Naive B cell (primary cell): ENCODE data around the gene HBD. TPM values are rescaled to one million over a fixed set of nuclear protein-coding genes. Genes with fewer than 3 reads are reported as not detected.

Experiments
- ATAC-seq, 2 donors: fragments of 150-1000 bp; cut with Tn5 transposase; 2 replicates each; pipeline ENCODE4 v1.10.0; 2021; ENCODE audit warnings: low read depth in 2 of 2, mild to moderate bottlenecking in 2 of 2, moderate library complexity in 2 of 2
- DNase-seq: peaks from one replicate; pipeline ENCODE4 v3.0.0; 2022
- H3K27ac Mint-ChIP-seq, 6 donors: one replicate each; pipeline ENCODE4 v1.8.0; 2020 to 2022; ENCODE audit warnings: mild to moderate bottlenecking in 6 of 6, mixed read lengths in 6 of 6, moderate library complexity in 5 of 6, inconsistent platforms in 2 of 6
- H3K27me3 Mint-ChIP-seq, 3 donors: one replicate each; pipeline ENCODE4 v1.8.0; 2021 to 2022; ENCODE audit warnings: mixed read lengths in 3 of 3, mild to moderate bottlenecking in 1 of 3
- H3K36me3 Mint-ChIP-seq, 2 donors: one replicate each; pipeline ENCODE4 v1.8.0; 2020 to 2022; ENCODE audit warnings: mixed read lengths in 2 of 2, inconsistent platforms in 1 of 2, mild to moderate bottlenecking in 1 of 2
- H3K4me1 Mint-ChIP-seq, 3 donors: one replicate each; pipeline ENCODE4 v1.8.0; 2020 to 2022; ENCODE audit warnings: mixed read lengths in 3 of 3, inconsistent platforms in 1 of 3, mild to moderate bottlenecking in 1 of 3, moderate library complexity in 1 of 3
- H3K4me3 Mint-ChIP-seq, 8 donors: one replicate each; pipeline ENCODE4 v1.8.0; 2020 to 2022; ENCODE audit warnings: mild to moderate bottlenecking in 8 of 8, mixed read lengths in 8 of 8, moderate library complexity in 8 of 8, inconsistent platforms in 2 of 8
- H3K9me3 Mint-ChIP-seq, 7 donors: one replicate each; pipeline ENCODE4 v1.8.0; 2020 to 2022; ENCODE audit warnings: mixed read lengths in 7 of 7, mild to moderate bottlenecking in 5 of 7, inconsistent platforms in 2 of 7, moderate library complexity in 1 of 7
- polyA plus RNA-seq, 6 donors: library from polyadenylated mRNA; unstranded; fragments of 300-500 nt; fragmentation: Illumina TruSeq; gene quantifications; one replicate each; pipeline ENCODE4 v1.2.3, GENCODE V29; 2021; ENCODE audit warnings: low read depth in 6 of 6

The HBD gene
- polyA plus RNA-seq, result 1 to 10 TPM in 1 of 6 donors, not detected in 5; 1.8 TPM

DNA sequence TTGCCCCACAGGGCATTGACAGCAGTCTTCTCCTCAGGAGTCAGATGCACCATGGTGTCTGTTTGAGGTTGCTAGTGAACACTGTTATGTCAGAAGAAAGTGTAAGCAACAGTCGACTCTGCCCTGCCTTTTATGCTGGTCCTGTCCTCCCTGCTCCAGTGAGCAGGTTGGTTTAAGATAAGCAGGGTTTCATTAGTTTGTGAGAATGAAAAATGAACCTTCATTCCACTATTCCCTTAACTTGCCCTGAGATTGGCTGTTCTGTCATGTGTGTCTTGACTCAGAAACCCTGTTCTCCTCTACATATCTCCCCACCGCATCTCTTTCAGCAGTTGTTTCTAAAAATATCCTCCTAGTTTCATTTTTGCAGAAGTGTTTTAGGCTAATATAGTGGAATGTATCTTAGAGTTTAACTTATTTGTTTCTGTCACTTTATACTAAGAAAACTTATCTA, at the start of gene HBD:
Gene HBD, minus strand, starts transcription at position 103 of the 454 bp plus-strand sequence. Its CDS starts 50 bp downstream, at position 53.
- Mint-ChIP-seq H3K4me1 (peaks cover 5 to 8% (median 8%) of the 10 kb centered on the region in 3 donors), H3K27ac (no peak within 1 kb of the TSS), H3K9me3 (no peaks in the 10 kb centered on the region), H3K36me3 (no peaks in the 10 kb centered on the region), H3K4me3 (no peak within 1 kb of the TSS), H3K27me3 (peaks cover 0 to 16% (median 5%) of the 10 kb centered on the region in 3 donors)
- DNase-seq, result no peak
- no peak for ATAC-seq

- no peak overlapping the region for H3K4me3 Mint-ChIP-seq
- H3K36me3 Mint-ChIP-seq, result no peaks in the 10 kb centered on the region
- no peak overlapping the region for H3K27ac Mint-ChIP-seq
- ATAC-seq (no peak), DNase-seq (no peak)
- H3K27me3 Mint-ChIP-seq, result peaks cover 0 to 4% (median 0%) of the 10 kb centered on the region in 3 donors
- no peaks in the 10 kb centered on the region for H3K4me1 Mint-ChIP-seq
- peaks cover 0 to 3% (median 0%) of the 10 kb centered on the region in 7 donors for H3K9me3 Mint-ChIP-seq
Measured at GRCh38 chr11:5283882-5284281, 49.6 kb upstream of the HBD start.

- DNase-seq (no peak), ATAC-seq (no peak)
- no peaks in the 10 kb centered on the region for H3K4me1 Mint-ChIP-seq
- H3K27ac Mint-ChIP-seq, result no peak overlapping the region
- H3K9me3 Mint-ChIP-seq, result peaks cover 0 to 3% (median 0%) of the 10 kb centered on the region in 7 donors
- H3K36me3 Mint-ChIP-seq, result no peaks in the 10 kb centered on the region
- H3K27me3 Mint-ChIP-seq, result peaks cover 0 to 4% (median 0%) of the 10 kb centered on the region in 3 donors
- no peak overlapping the region for H3K4me3 Mint-ChIP-seq
Measured at GRCh38 chr11:5283086-5283485, 48.8 kb upstream of the HBD start.

GRCh38 chr11:5282628-5283027, 48.3 kb upstream of the HBD start:
- Mint-ChIP-seq H3K36me3 (no peaks in the 10 kb centered on the region), H3K4me1 (no peaks in the 10 kb centered on the region), H3K27ac (no peak overlapping the region), H3K9me3 (peaks cover 0 to 3% (median 0%) of the 10 kb centered on the region in 7 donors), H3K4me3 (no peak overlapping the region), H3K27me3 (peaks cover 0 to 4% (median 0%) of the 10 kb centered on the region in 3 donors)
- DNase-seq, result no peak
- ATAC-seq, result no peak

DNA sequence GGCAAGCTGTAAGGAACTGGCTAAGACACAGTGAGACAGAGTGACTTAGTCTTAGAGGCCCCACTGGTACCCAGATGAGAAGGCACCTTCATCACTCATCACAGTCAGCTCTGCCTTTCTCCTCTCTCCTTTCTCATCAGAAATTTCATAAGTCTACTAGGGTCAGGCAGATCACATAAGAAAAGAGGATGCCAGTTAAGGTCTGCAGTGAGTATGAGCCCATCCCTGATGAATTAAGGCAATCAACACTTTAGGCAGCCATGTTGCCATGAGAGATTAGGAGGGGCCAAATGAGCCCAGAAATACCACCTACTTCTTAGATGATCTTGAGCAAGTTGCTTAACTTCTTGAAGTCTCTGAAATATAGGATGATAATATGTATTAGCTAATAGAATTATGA, 47.3 kb upstream of the HBD start:
- Mint-ChIP-seq H3K4me3 (no peak overlapping the region), H3K4me1 (no peaks in the 10 kb centered on the region), H3K9me3 (peaks cover 0 to 3% (median 0%) of the 10 kb centered on the region in 7 donors), H3K36me3 (no peaks in the 10 kb centered on the region), H3K27me3 (peaks cover 0 to 4% (median 0%) of the 10 kb centered on the region in 3 donors), H3K27ac (no peak overlapping the region)
- no peak for ATAC-seq
- DNase-seq, result no peak

DNA sequence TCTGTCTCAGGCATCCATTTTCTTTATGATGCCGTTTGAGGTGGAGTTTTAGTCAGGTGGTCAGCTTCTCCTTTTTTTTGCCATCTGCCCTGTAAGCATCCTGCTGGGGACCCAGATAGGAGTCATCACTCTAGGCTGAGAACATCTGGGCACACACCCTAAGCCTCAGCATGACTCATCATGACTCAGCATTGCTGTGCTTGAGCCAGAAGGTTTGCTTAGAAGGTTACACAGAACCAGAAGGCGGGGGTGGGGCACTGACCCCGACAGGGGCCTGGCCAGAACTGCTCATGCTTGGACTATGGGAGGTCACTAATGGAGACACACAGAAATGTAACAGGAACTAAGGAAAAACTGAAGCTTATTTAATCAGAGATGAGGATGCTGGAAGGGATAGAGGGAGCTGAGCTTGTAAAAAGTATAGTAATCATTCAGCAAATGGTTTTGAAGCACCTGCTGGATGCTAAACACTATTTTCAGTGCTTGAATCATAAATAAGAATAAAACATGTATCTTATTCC, 46.4 kb upstream of the HBD start:
- ATAC-seq (no peak), DNase-seq (no peak)
- H3K27ac Mint-ChIP-seq, result no peak overlapping the region
- H3K4me1 Mint-ChIP-seq, result no peaks in the 10 kb centered on the region
- peaks cover 0 to 3% (median 0%) of the 10 kb centered on the region in 7 donors for H3K9me3 Mint-ChIP-seq
- H3K4me3 Mint-ChIP-seq, result no peak overlapping the region
- no peaks in the 10 kb centered on the region for H3K36me3 Mint-ChIP-seq
- peaks cover 0 to 4% (median 0%) of the 10 kb centered on the region in 3 donors for H3K27me3 Mint-ChIP-seq

- Mint-ChIP-seq H3K27me3 (peaks cover 0 to 4% (median 0%) of the 10 kb centered on the region in 3 donors), H3K9me3 (no peaks in the 10 kb centered on the region), H3K36me3 (no peaks in the 10 kb centered on the region), H3K27ac (no peak overlapping the region), H3K4me3 (no peak overlapping the region), H3K4me1 (no peaks in the 10 kb centered on the region)
- no peak for ATAC-seq
- no peak for DNase-seq
Measured at GRCh38 chr11:5279471-5280090, 45.3 kb upstream of the HBD start.

DNA sequence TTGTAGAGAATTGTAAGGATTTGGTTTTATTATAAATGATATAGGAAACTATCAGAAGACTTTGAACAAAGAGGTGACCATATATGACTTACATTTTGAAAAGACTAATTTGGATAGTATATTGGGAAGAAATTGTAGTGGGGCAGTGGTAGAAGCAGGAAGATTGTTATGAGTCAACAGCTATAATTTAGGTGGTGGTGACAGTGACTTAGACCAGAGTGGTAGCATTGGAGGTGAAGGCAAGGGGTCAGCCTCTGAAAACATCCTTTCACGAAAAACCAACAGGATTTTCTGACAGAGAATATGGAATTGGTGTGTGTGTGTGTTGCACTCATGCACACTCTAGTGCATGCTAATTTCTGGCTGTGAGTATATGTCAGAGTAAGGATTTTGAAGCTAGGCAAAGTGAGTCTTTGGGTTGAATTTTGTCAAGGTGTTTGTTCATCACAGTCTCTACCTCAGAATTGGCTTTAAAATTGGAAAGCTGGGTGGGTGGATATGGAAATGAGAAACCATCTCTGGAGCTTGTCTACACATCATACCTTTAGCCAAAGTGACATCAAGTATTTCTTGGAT, 43.6 kb upstream of the HBD start:
- ATAC-seq (no peak), DNase-seq (no peak)
- Mint-ChIP-seq H3K36me3 (no peaks in the 10 kb centered on the region), H3K4me1 (no peaks in the 10 kb centered on the region), H3K4me3 (no peak overlapping the region), H3K9me3 (no peaks in the 10 kb centered on the region), H3K27me3 (peaks cover 0 to 10% (median 0%) of the 10 kb centered on the region in 3 donors), H3K27ac (no peak overlapping the region)

GRCh38 chr11:5276697-5277096, 42.4 kb upstream of the HBD start:
- DNase-seq, result no peak
- Mint-ChIP-seq H3K27ac (no peak overlapping the region), H3K9me3 (no peaks in the 10 kb centered on the region), H3K4me3 (no peak overlapping the region), H3K36me3 (no peaks in the 10 kb centered on the region), H3K27me3 (peaks cover 0 to 6% (median under 1%) of the 10 kb centered on the region in 3 donors), H3K4me1 (no peaks in the 10 kb centered on the region)
- no peak for ATAC-seq

DNA sequence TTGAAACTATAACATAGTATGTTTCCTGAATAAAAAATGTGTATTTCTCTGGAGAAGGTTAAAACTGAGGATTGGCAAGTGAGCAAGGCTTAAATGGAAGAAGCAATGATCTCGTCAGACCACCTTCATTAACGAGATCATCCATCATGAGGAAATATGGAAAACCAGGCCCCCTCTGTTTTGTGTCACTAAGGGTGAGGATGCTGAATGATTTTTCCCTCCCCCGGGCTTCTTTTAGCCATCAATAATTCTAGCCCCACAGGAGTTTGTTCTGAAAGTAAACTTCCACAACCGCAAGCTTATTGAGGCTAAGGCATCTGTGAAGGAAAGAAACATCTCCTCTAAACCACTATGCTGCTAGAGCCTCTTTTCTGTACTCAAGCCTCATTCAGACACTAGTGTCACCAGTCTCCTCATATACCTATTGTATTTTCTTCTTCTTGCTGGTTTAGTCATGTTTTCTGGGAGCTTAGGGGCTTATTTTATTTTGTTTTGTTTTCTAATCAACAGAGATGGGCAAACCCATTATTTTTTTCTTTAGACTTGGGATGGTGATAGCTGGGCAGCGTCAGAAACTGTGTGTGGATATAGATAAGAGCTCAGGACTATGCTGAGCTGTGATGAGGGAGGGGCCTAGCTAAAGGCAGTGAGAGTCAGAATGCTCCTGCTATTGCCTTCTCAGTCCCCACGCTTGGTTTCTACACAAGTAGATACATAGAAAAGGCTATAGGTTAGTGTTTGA, 41.3 kb upstream of the HBD start:
- Mint-ChIP-seq H3K36me3 (no peaks in the 10 kb centered on the region), H3K27ac (no peak overlapping the region), H3K9me3 (no peaks in the 10 kb centered on the region), H3K27me3 (peaks cover 0 to 7% (median 6%) of the 10 kb centered on the region in 3 donors), H3K4me1 (no peaks in the 10 kb centered on the region), H3K4me3 (no peak overlapping the region)
- ATAC-seq (no peak), DNase-seq (no peak)

DNA sequence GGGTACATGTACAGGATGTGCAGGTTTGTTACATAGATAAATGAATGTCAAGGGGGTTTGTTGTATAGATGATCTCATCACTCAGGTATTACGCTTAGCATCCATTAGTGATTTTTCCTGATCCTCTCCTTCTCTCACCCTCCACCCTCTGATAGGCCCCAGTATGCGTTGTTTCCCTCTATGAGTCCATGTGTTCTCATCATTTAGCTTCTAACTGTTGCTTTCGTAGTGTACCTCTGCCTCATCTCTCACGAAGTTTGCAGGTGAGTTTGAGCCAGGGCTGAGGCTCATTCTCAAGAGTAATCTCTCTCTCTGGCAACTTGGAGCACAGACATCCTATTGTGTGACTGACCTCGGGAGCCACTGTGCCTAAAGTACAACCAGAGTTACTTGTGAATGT, 40.1 kb upstream of the HBD start:
- Mint-ChIP-seq H3K36me3 (no peaks in the 10 kb centered on the region), H3K4me1 (no peaks in the 10 kb centered on the region), H3K9me3 (no peaks in the 10 kb centered on the region), H3K27ac (no peak overlapping the region), H3K4me3 (no peak overlapping the region), H3K27me3 (peaks cover 0 to 7% (median 6%) of the 10 kb centered on the region in 3 donors)
- DNase-seq, result no peak
- no peak for ATAC-seq

DNA sequence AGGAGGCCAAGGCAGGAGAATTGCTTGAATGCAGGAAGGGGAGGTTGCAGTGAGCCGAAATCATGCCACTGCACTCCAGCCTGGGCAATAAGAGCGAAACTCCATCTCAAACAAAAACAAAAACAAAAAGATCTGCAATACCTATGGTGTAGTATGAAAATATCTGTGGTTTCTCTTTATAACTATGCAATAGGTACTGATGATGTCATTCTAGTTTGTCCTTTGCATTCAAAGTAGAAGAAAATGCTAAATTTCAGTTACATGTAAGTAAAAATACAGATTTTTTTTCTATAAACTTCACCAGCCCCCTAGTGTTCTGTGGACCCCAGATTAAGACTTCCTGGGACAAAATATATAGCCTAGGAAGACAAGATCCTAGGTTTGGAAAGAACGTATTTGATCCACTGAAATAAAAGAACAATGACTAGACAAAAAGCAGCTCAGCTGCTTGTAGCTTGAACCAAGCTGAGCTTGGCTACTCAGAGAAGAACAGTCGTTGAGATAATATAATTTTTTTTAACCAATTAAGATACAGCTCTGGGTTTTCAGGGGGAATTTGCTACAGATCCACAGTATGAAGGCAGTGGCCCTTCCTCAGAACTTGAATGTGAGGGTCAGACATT, 38.2 kb upstream of the HBD start:
- no peak overlapping the region for H3K4me3 Mint-ChIP-seq
- H3K27me3 Mint-ChIP-seq, result peaks cover 0 to 7% (median 6%) of the 10 kb centered on the region in 3 donors
- ATAC-seq (no peak), DNase-seq (no peak)
- no peaks in the 10 kb centered on the region for H3K9me3 Mint-ChIP-seq
- no peak overlapping the region for H3K27ac Mint-ChIP-seq
- H3K36me3 Mint-ChIP-seq, result no peaks in the 10 kb centered on the region
- no peaks in the 10 kb centered on the region for H3K4me1 Mint-ChIP-seq

- DNase-seq (no peak), ATAC-seq (no peak)
- Mint-ChIP-seq H3K27me3 (peaks cover 0 to 7% (median 6%) of the 10 kb centered on the region in 3 donors), H3K4me1 (no peaks in the 10 kb centered on the region), H3K27ac (no peak within 1 kb of the TSS), H3K9me3 (peaks cover 0 to 2% (median 0%) of the 10 kb centered on the region in 7 donors), H3K36me3 (no peaks in the 10 kb centered on the region), H3K4me3 (no peak within 1 kb of the TSS)
Measured at GRCh38 chr11:5269715-5270147, 35.4 kb upstream of the HBD start, which contains the start of gene HBE1. Gene HBE1, minus strand, starts transcription at chr11:5269945. Its CDS starts 55 bp downstream, at chr11:5269890.
